Myocyte (in vitro differentiated cells): ENCODE measurements around the gene PRKCA. TPM values are rescaled to one million over a fixed set of nuclear protein-coding genes. Genes with fewer than 3 reads are reported as not detected.

Experiments
- DNase-seq: peaks from one replicate; pipeline ENCODE4 v3.0.0-alpha.2; 2012; ENCODE audit warnings: low read depth
- total RNA-seq: library from RNA; depleted of rRNA; stranded (reverse); fragments of >200 nt; gene quantifications from 2 replicates; pipeline ENCODE4 v1.2.3, GENCODE V29; 2014

PRKCA gene
- total RNA-seq, 1 donor from 2014 or later: 8.6 TPM

DNA sequence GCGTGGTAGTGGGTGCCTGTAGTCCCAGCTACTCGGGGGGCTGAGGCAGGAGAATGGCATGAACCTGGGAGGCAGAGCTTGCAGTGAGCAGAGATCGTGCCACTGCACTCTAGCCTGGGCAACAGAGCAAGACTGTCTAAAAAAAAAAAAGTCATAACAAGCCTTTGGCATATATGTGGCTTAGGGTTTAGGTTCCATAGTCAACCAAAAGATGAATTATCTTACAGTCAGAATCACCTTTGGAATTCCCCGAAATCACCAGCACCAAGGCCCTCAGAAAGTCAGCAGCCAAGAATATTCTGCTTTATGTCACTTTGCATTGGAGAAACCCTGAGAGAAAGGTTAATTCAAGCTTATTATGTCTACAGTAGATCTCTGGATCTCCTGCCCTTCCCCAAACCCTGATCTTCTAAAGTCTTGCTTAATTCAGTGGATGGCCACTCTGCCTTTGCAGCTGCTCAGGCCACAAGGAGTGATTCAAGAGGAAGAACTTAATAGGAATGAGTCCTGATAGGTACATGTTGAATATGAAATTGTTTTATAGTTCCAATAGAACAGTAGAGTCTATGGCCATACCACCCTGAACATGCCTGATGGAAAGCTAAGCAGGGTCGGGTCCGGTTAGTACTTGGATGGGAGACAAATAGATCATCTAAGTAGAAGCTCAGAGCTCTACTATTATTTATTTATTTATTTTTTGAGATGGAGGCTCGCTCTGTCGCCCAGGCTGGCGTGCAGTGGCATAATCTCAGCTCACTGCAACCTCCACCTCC is 336.5 kb downstream of the PRKCA start:
- no peak for DNase-seq

DNA sequence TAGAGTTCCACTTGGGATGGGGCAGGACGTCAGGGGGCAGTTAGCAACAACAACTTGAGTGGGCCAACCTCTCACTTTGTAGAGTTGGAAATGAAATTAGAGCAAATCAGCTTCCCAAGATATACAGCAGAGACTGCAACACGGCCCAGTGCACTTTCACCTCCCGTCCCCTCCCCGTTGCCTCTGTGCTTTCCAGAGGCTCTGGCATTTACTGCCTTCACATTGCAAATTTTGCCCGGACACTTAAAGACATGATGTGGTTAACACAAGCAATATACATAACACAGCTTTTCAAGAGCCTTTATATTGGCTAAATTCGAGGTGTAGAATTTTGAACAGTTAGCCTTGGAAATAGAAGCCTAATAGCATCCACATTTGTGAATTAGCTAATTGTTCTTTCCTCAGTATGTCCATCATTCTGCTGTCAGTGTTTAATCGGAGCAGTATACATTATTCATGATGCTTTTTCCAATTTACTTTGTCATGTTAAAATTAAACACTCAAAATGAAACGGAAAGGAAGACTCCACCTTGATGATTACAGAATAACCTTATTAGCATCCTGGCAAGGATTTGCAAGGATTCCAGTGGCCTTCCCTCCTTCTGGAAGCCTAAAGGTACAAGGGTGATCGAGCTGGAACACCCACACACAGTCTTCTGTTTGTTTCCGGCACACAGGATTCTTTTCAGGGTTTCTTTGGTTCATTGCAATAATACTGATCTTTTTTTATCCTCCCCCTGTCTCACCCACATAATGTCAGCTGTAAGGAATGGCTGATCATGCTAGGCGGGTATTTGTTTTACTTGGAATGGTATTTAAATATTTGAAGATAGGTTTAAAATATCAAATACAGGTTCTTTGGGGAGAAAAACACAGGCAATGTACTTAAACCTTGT is 341.6 kb downstream of the PRKCA start:
- DNase-seq: no peak

DNA sequence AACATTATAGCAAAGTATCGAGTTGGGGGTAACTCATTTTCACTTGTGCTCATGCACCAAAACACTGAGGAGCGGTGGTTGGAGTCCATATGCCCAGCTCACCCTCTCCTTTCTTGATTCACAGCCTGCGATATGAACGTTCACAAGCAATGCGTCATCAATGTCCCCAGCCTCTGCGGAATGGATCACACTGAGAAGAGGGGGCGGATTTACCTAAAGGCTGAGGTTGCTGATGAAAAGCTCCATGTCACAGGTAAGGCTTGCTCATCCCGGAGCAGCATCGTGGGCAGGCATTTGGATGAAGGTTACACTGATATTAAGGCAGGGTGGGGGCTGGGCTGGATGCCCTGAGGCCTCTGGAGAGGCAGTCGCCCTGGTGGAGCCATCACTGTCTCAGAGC is 342.8 kb downstream of the PRKCA start:
- no peak for DNase-seq

DNA sequence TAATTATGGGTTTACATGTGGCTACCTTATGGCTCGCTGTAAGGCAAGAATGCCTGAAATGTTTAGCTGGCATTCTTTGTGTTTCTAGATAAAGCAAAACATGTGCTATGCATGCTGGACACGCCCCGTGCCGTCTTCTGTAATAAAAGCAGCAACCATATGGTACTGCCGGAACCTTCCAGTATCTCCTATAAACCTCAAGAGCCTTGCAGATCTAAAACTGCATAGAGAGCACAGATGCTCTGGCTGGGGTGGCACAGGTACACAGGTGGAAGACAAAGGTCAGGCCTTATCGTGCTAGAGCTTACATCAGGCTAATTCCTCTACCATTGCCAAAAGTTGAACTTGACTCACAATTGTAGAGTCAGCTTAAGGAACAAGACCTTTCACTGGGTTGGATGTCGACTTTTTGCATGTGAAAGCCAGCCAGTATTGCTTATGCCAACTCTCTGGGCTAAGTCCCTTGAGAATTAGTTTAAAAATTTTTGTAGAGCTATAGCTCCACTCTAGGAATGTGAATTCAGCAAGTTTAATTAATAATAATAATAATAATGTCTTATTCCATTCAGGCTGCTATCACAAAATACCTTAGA is 345.1 kb downstream of the PRKCA start:
- no peak for DNase-seq

DNA sequence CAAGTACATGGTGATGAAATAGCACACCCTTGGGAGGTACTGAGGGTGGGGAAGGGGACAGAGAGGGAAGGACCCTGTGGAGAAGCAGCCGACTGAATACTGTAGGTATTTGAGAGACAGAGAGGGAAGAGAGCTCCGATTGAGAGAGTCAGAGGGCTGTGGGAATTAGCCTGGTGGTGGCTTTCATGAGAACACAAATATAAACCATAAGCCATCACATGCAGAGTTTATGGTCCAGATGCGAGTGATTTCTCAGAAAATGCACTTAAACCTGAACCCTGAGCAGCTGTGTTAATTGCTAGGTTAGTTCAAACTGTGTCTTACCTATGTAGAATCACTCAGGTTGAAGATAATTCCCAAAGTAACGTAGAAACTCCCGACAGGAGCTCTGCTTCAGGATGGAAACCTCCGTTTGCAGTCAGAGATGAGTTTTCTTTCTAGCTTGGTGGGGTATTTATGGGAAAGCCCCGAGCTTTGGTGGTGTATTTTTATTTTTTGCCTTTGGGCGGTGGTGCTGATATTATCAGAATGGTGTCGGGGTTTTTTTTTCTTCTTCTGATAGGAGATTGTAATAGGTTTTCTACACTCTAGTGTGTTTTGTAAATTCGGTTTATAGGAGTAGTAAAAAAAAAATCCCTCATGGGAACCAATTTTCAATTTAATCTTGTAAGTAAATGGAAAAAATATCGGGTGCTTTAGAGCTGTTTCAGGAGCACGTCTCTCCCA is 347.6 kb downstream of the PRKCA start:
- DNase-seq: no peak

DNA sequence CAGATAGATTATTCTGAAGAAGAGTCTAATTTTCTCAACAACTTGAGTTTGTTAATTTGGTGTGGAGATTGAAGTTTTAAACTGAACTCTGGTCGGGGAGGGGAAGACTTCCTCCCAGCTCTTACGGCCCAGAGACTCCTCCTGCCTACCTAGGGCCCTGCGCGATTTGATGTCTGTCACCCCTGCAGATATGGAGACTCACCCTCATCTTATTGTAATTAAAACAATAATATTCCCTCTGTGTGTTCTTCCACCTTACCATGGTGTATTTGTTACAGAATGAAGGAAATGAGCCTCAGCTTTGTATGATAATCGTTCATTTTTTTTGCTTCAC is 348.1 kb downstream of the PRKCA start:
- no peak for DNase-seq

DNA sequence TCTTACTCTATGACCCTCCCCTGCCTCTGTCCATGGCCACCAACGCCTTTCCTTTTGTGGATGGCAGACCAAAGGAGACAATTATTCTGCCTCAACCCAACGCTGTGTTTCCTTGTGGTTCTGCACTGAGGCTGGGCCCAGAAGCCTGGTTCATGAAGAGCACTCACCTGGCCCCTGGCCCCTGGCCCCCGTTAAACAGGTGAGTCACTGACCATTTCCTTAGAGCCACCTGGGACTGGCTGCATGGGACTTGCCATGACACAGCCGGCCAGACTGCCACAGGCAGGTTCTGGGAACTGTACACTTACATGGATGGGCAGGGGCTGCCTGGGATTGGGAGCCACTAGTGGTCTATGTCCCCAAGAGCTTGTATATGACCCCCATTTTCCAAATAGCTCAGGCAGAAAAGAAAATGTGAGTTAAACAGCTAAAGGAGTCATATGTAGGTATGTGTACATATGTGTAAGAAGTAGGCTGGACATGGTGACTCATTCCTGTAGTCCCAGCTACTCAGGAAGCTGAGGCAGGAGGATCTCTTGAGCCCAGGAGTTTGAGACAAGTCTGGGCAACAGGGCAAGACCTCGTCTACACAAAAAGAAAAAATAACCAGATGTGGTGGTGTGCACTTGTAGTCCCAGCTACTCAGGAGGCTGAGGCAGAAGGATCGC is 350.6 kb downstream of the PRKCA start:
- DNase-seq: no peak

DNA sequence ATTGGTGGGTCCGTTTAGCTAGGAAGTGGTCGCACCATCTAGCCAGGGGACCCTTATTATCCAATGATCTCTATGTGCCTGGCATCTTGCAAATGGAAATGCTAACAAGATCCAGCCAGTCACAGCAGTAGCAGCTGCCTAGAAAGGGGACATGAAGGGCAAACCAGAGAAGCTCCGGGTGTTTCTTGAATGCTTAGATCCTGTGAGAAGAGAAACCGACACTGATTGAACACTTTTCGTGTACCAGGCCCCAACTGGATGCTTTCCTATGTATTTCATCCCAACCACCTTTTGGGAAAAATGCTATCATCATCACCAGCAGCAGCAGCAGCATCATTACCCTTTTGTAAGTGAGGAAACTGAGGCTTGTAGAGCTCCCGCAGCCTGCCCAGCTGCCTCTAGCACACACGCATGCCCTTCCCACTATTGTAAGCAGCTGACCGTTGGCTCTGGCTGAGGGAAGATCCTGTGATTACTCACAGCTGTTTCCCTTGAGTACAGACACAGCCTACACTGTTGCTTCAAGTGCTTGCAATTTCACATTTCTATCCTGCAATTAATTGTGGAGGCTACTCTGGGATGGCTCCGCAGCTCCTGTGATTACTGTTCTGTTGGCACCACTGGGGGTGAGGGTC is 351.8 kb downstream of the PRKCA start:
- peak; percentile 89 for DNase-seq

DNA sequence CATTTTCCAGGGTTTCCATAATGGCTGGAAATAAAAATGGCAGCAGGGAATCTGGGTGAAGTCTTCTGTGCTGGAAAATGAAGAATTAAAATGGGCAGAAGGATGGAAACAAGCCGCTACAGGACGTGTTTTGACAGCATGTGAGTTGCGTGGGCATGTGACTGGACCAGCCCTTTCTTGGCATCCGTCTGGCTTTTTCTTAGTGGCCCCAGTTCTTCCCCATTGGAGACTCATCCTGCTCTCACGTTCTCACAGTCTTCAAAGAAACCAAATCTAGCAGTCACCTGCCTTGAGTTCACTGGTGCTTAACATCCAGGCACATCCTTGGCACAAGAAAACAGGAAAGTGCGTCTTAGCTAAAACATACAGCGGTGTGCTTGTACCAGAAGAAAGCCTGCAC is 352.4 kb downstream of the PRKCA start:
- DNase-seq: no peak

DNA sequence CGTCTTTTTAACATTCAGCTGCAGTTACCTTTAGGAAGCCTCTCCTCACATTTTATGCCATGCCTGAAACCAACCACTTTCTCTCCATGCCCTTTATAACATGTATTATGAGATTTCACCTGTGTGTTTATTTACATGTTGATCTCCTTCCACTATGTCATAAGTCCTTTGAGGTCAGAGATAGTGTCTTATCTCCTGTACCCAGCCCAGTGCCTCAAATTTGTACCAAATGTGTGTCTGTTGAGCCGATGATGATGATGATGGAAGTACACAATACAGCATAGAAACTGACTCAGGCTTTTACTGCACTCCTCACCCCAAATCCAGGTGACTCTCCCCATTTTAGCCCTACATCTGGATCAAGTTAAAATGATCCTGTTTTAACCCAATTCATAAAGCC is 353.0 kb downstream of the PRKCA start:
- DNase-seq: no peak

DNA sequence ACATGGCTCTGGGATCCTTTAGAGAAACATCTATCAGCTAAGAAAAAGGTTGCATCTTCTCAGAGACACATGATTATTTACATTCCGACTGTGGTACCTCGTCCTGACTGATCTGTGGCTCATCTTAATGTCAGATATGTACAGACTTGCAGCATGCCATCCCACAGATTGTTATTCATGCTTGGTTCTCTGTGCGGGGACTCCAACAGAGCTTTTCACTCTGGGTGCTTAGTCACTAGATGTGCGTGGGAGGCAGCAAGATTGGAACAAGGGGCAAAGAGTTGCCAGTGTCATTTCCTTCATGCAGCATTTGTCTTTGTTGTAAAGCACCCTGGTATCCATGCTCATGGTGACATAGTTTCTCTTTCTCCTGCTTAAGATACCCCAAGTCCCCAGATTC is 353.4 kb downstream of the PRKCA start:
- DNase-seq: peak; percentile 49

DNA sequence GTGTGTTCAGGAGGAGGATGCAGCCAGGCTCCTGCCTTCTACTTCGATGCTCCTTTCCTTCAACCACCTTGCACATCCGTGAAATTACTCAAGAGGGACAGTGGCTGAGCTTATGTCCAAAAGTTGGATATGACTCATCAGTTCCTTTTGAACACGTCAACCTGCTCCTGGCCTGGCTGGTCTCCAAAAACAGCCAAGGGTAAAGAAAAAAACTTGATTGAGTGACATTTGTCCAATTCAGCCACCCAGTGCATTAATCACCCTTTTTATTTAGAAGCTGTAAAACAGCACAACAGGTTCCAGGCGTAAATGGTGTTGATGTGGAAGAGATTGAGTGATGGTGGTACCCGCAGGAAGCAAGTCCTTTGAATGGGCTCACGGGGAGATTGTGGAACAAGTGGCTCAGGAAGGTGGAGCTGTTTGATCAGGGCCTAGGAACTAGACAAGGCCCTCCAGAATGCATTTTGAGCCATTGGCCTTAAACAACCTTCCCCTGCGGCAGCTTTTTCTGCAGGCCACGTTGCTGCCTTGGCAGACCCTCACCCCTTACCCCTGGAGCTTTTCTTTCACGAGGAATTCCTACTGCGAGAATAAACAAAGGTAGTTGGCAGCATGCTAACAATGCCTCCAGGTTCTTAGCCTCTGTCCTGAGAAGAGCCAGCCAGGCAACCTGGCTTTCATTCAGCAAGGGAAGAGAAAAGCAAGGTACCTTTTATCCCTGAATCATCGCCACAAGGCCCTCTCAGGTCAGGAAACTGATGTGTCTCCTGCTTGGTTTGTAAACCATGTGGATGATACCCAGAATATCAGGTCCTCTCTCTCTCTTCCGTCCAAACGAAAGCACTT is 359.2 kb downstream of the PRKCA start:
- peak; percentile 61 for DNase-seq

DNA sequence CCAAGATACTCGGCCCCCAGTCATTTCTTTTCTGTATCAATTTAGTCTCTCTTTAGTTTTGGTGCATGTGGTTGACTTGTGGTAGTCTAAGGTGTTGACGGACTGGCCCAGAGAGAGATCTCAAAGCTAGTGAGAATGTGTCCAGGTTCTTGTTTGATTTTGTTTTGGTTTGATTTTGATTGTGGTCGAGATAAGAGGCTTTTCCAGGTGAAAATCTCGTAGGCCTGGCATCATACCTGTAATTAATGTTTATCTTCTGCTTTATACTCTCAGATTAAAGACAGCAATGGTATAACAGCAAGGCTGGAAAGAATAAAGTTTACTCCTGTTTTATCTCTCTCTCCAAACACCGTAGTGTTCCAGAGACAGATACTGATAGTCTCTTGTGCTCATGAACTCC is 360.1 kb downstream of the PRKCA start:
- no peak for DNase-seq

DNA sequence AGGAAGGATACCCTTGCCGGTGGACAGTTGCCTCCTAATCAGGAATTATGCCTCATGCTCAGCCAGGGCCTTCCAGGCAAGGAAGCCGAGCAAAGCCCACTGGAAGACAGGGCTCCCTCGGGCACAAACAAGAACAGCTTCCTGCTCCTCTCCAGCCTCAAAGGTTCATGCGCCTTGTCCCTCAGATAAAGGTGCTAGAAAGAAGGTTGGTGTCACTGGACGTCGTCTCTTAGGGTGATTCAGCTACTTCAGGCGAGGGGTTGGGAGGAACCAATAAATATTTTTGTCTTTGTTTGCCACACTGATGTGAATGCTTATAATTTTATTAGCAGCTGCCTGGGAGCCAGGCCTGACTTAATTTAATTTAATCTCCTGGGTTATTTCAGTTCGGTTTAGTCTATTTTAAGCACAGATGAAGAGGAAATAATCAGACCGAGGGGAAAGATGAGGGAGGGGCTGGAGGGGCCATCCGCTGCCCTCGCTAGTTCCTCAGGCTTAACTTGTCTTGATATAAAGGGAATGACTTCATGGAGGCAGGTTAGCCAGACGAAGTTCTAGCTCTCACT is 360.7 kb downstream of the PRKCA start:
- DNase-seq: no peak

DNA sequence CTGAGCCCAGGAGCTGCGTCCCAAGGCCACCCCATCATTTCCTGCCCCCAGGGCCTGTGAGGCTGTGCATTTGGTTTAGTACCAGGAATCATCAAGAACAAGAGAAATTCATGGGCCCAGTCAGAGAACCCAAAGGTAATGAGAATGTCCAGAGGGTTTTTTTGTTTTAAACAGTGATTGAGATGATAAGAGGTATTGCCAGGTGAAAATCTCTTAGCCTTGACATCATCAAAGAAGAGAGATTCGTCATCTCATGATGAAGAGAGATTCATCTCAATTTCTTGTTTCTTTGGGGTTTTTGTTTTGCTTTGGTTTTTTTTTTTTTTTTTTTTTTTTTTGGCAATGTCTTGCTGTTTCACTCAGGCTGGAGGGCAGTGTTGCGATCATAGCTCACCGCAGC is 361.9 kb downstream of the PRKCA start:
- no peak for DNase-seq

DNA sequence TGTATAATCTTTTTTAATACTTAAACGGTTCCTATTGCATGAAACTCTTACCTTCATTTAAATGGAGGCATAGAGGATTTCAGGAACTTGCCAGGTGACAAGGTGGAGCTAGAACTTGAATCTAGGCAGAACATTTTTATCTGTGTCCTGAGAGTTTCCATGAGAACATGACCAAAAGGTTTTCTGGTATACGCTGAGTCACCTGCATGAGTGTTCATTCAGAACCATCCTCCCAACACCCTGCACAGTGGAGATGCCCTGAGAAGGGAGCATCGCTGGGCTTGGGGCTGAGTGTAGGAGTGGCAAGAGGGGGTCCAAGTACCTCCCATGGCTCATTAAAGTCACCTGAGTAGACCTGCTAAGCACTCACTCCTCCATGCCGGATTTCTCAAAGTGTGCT is 362.8 kb downstream of the PRKCA start:
- no peak for DNase-seq

DNA sequence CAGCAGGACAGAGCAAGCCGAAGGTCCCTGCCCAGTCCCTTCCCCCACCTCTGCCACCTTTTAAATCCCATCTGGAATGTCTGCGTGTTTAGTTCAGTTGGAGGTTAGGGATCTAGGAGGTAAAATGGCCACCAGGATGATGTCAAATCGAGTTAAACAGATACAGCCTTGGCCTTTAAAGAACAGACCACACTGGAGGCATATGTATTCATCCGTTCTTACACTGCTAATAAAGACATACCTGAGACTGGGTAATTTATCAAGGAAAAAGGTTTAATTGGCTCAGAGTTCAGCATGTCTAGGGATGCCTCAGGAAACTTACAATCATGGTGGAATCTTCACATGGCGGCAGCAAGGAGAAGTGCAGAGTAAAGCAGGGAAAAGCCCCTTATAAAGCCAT is 364.7 kb downstream of the PRKCA start:
- no peak for DNase-seq

DNA sequence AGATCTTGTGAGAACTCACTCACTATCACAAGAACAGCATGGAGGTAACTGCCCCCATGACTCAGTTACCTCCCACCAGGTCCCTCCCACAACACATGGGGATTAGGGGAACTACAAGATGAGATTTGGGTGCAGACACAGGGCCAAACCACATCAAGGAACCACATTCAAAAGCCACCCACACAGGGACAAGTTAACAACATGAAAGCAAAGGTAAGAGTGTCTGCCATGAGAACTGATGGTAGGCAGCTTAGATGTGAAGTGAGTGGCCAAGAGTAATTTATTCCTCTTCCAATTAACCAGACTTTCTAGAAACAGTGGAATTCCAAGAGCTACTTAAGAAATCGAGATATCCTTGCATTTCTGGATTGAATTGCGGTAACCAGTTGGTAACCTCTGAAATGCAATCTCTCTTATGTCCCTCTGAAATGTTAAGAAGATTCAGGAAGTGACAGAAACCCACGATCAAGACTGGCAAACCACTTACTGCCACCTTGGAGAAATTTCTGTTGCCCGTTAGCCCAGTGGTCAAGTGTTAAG is 365.1 kb downstream of the PRKCA start:
- no peak for DNase-seq

DNA sequence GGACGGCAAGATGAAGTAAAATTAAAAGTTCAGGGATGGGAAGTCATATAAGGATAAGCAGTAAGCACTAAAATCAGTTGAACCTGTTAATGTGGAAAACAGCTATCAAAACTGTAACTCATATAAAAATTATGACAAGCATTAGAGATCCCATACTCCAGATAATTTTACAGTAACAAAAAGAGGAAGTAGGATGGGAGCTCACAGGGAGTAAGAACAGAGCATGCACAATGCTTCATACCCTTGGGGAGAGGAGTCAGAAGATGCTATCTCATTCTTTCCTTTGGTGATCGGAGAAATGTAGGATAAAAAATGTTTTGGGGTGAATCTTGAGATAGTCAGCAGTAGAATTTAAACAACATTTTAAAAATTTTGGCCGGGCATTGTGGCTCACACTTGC is 367.8 kb downstream of the PRKCA start:
- DNase-seq: no peak
